Uterus (tissue), 2 donors: ENCODE data around the gene LTBP1.

Source experiments
- CTCF ChIP-seq, 4 experiments: fragments of 200-600 bp in 2 of 4; fragments of 450-650 bp in 2 of 4; sonication (generic) in 2 of 4; IDR thresholded peaks; one replicate each; pipeline ENCODE4 v1.5.1; 2016 to 2019; ENCODE audit warnings: antibody characterized with exemption in 4 of 4, mild to moderate bottlenecking in 2 of 4, moderate library complexity in 1 of 4
- POLR2A ChIP-seq, 2 donors: fragments of 450-650 bp; IDR thresholded peaks; one replicate each; pipeline ENCODE4 v1.6.1; 2016; ENCODE audit warnings: antibody characterized with exemption in 2 of 2, mild to moderate bottlenecking in 1 of 2, moderate library complexity in 1 of 2

DNA sequence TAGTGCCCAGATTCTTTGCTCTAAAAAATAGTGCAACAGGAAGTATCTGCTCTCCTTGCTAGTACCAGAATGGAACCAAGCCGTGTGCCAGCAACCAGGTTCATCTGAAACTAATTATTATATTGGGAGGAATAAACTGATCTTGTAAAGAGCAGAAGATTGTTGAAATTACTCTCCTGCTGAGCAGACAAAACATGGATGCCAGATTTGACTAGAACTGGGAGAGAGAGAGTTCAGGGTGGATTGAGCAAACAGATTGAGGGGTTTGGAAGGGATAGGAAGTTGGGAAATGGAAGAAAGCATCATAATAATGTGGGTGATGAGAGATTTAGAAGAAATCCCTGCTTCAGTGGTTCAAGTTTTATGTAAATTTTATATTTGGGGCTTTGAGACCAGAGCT lies 369.6 kb downstream of the LTBP1 start:
- TF ChIP-seq CTCF (IDR thresholded peaks at IDR 0.05) (no peak), POLR2A (IDR thresholded peaks at IDR 0.05) (no peak)
